Measurements from ENCODE around the gene AASDH. TPM values are rescaled to one million over a fixed set of nuclear protein-coding genes. Genes with fewer than 3 reads are reported as not detected.
"Not testable (repeated sequence)": the region's sequence is repeated elsewhere in the genome, so short reads cannot be mapped to it uniquely, and the experiment has no call there.

Gene AASDH
- total RNA-seq, 1 donor from 2014 or later = 15.4 TPM

- no peak for DNase-seq
Measured at GRCh38 chr4:56400560-56400959, 13.3 kb upstream of the AASDH start.

- no peak for DNase-seq
Measured at GRCh38 chr4:56391270-56391669, 4.0 kb upstream of the AASDH start.

- DNase-seq = no peak
Measured at GRCh38 chr4:56389558-56389957, 2.3 kb upstream of the AASDH start.

- peak; percentile 16 for DNase-seq
Measured at GRCh38 chr4:56388306-56388705, 1.0 kb upstream of the AASDH start.

- DNase-seq = no peak
Measured at GRCh38 chr4:56386091-56386490, 1.2 kb downstream of the AASDH start.

- no peak for DNase-seq
Measured at GRCh38 chr4:56375458-56375857, 11.8 kb downstream of the AASDH start.

- DNase-seq = peak; percentile 41
Measured at GRCh38 chr4:56374956-56375355, 12.3 kb downstream of the AASDH start.

GRCh38 chr4:56372774-56373173, 14.5 kb downstream of the AASDH start:
- no peak for DNase-seq

- DNase-seq = no peak
Measured at GRCh38 chr4:56371426-56372220, 15.7 kb downstream of the AASDH start.

GRCh38 chr4:56370377-56370776, 16.9 kb downstream of the AASDH start:
- no peak for DNase-seq

- DNase-seq = not testable (repeated sequence)
Measured at GRCh38 chr4:56362981-56363380, 24.3 kb downstream of the AASDH start.

GRCh38 chr4:56360071-56360470, 27.2 kb downstream of the AASDH start:
- DNase-seq = no peak

- no peak for DNase-seq
Measured at GRCh38 chr4:56356650-56357049, 30.6 kb downstream of the AASDH start.

- no peak for DNase-seq
Measured at GRCh38 chr4:56348576-56348975, 38.7 kb downstream of the AASDH start.

GRCh38 chr4:56345458-56345857, 41.8 kb downstream of the AASDH start:
- DNase-seq = no peak

GRCh38 chr4:56342746-56343145, 44.5 kb downstream of the AASDH start:
- DNase-seq = no peak

- no peak for DNase-seq
Measured at GRCh38 chr4:56330691-56331090, 56.6 kb downstream of the AASDH start.

GRCh38 chr4:56326363-56326762, 60.9 kb downstream of the AASDH start:
- DNase-seq = no peak

- DNase-seq = no peak
Measured at GRCh38 chr4:56324011-56324610, 63.2 kb downstream of the AASDH start.

GRCh38 chr4:56323327-56323726, 64.0 kb downstream of the AASDH start:
- no peak for DNase-seq

- no peak for DNase-seq
Measured at GRCh38 chr4:56321251-56321650, 66.0 kb downstream of the AASDH start.

GRCh38 chr4:56320293-56320692, 67.0 kb downstream of the AASDH start:
- no peak for DNase-seq

- DNase-seq = no peak
Measured at GRCh38 chr4:56318555-56318954, 68.7 kb downstream of the AASDH start.

GRCh38 chr4:56317749-56318148, 69.5 kb downstream of the AASDH start:
- peak; percentile 31 for DNase-seq

Data from tongue (tissue), 2 donors.